CD8-positive, alpha-beta memory T cell (primary cell): ENCODE data around the gene RNU7-1. TPM values are rescaled to one million over a fixed set of nuclear protein-coding genes. Genes with fewer than 3 reads are reported as not detected.

Experiments
- CTCF ChIA-PET: fragments of 350-600 bp; sonication (Branson Sonifier 250); formaldehyde crosslinking; loops from one replicate; lab custom pipeline; 2021; ENCODE audit warnings: antibody characterized with exemption; lab: Charles Lee
- POLR2A ChIA-PET: fragments of 350-600 bp; sonication (Branson Sonifier 250); formaldehyde crosslinking; loops from one replicate; lab custom pipeline; 2021; ENCODE audit warnings: antibody characterized with exemption; lab: Charles Lee
- DNase-seq, 5 donors: peaks; one replicate each; pipeline versions ENCODE4 v3.0.0 to v3.0.0-alpha.2; 2020 to 2022; ENCODE audit warnings: mixed read lengths in 1 of 5
- H3K27ac ChIP-seq: one replicate; pipeline ENCODE4 v1.7.0; 2013; ENCODE audit warnings: low read depth, mild to moderate bottlenecking, low read length, moderate library complexity
- H3K27me3 ChIP-seq: 2 replicates; pipeline ENCODE4 v1.7.0; 2013; ENCODE audit warnings: low read length, mild to moderate bottlenecking; ENCODE audit not compliant: insufficient read depth, poor library complexity, severe bottlenecking
- H3K36me3 ChIP-seq: 2 replicates; pipeline ENCODE4 v1.7.0; 2013; ENCODE audit warnings: mild to moderate bottlenecking, low read length, moderate library complexity; ENCODE audit not compliant: insufficient read depth
- H3K4me1 ChIP-seq: 2 replicates; pipeline ENCODE4 v1.7.0; 2013; ENCODE audit warnings: mild to moderate bottlenecking, low read length, moderate library complexity; ENCODE audit not compliant: insufficient read depth
- H3K4me3 ChIP-seq: 2 replicates; pipeline ENCODE4 v1.7.0; 2013; ENCODE audit warnings: mild to moderate bottlenecking, low read length
- H3K9me3 ChIP-seq: 2 replicates; pipeline ENCODE4 v1.7.0; 2013; ENCODE audit warnings: mild to moderate bottlenecking, low read length
- H3K27ac Mint-ChIP-seq, 8 donors: one replicate each; pipeline ENCODE4 v1.8.0; 2020 to 2021; ENCODE audit warnings: mixed read lengths in 8 of 8, mild to moderate bottlenecking in 6 of 8, inconsistent platforms in 3 of 8, moderate library complexity in 3 of 8
- H3K27me3 Mint-ChIP-seq, 2 donors: one replicate each; pipeline ENCODE4 v1.8.0; 2020 to 2021; ENCODE audit warnings: mixed read lengths in 2 of 2, mild to moderate bottlenecking in 1 of 2, moderate library complexity in 1 of 2
- H3K36me3 Mint-ChIP-seq, 3 donors: one replicate each; pipeline ENCODE4 v1.8.0; 2020 to 2021; ENCODE audit warnings: mixed read lengths in 3 of 3, inconsistent platforms in 1 of 3, mild to moderate bottlenecking in 1 of 3
- H3K4me1 Mint-ChIP-seq, 3 donors: one replicate each; pipeline ENCODE4 v1.8.0; 2020 to 2021; ENCODE audit warnings: mixed read lengths in 3 of 3, inconsistent platforms in 1 of 3, mild to moderate bottlenecking in 1 of 3
- H3K4me3 Mint-ChIP-seq, 7 donors: one replicate each; pipeline ENCODE4 v1.8.0; 2020 to 2021; ENCODE audit warnings: mixed read lengths in 7 of 7, mild to moderate bottlenecking in 6 of 7, moderate library complexity in 4 of 7, inconsistent platforms in 2 of 7
- H3K9me3 Mint-ChIP-seq, 5 donors: one replicate each; pipeline ENCODE4 v1.8.0; 2020 to 2022; ENCODE audit warnings: mixed read lengths in 5 of 5, mild to moderate bottlenecking in 3 of 5, moderate library complexity in 2 of 5, inconsistent platforms in 1 of 5
- polyA plus RNA-seq: library from polyadenylated mRNA; unstranded; fragments of 300-500 nt; fragmentation: Illumina TruSeq; gene quantifications from one replicate; pipeline ENCODE4 v1.2.3, GENCODE V29; 2021
- total RNA-seq, 2 experiments: library from RNA; stranded (reverse); gene quantifications; one replicate each; pipeline ENCODE4 v1.2.3, GENCODE V29; 2021

The RNU7-1 gene
- total and polyA plus RNA-seq, 3 experiments from 2014 or later = not detected

- no peaks in the 10 kb centered on the region for H3K9me3 ChIP-seq
- no peak for DNase-seq
- ChIA-PET POLR2A (no interaction called here), CTCF (no interaction called here)
- peaks cover 0 to 80% (median 13%) of the 10 kb centered on the region in 3 donors for H3K36me3 Mint-ChIP-seq
- H3K9me3 Mint-ChIP-seq = no peaks in the 10 kb centered on the region
- H3K4me1 Mint-ChIP-seq = no peaks in the 10 kb centered on the region
- H3K4me1 ChIP-seq = no peaks in the 10 kb centered on the region
- no peak overlapping the region for H3K4me3 ChIP-seq
- peaks cover 65% of the 10 kb centered on the region for H3K36me3 ChIP-seq
- no peaks in the 10 kb centered on the region for H3K27me3 Mint-ChIP-seq
- no peaks in the 10 kb centered on the region for H3K27me3 ChIP-seq
- H3K4me3 Mint-ChIP-seq = no peak overlapping the region
- no peak overlapping the region for H3K27ac ChIP-seq
- H3K27ac Mint-ChIP-seq = peak overlapping the region in 5 of 8 donors; percentile 11 to 54 (median 43)
Observed at GRCh38 chr12:6980075-6980474, 36.5 kb downstream of the RNU7-1 start.

GRCh38 chr12:6980740-6981139 lies 37.1 kb downstream of the RNU7-1 start:
- Histone ChIP-seq H3K4me1 (no peaks in the 10 kb centered on the region), H3K9me3 (no peaks in the 10 kb centered on the region), H3K27me3 (no peaks in the 10 kb centered on the region), H3K27ac (no peak overlapping the region), H3K4me3 (no peak overlapping the region), H3K36me3 (peaks cover 59% of the 10 kb centered on the region)
- ChIA-PET CTCF (no interaction called here), POLR2A (interaction anchor here (0.5 kb wide), 1 partner anchor 32 kb away, joined by 3 read pairs; no protein-coding TSS in a partner anchor)
- peaks cover 0 to 73% (median 11%) of the 10 kb centered on the region in 3 donors for H3K36me3 Mint-ChIP-seq
- no peak for DNase-seq
- H3K27ac Mint-ChIP-seq = peak overlapping the region in 1 of 8 donors; percentile 36
- H3K27me3 Mint-ChIP-seq = no peaks in the 10 kb centered on the region
- H3K4me1 Mint-ChIP-seq = no peaks in the 10 kb centered on the region
- H3K4me3 Mint-ChIP-seq = no peak overlapping the region
- no peaks in the 10 kb centered on the region for H3K9me3 Mint-ChIP-seq

GRCh38 chr12:6981152-6982052 lies 37.8 kb downstream of the RNU7-1 start:
- Mint-ChIP-seq H3K27ac (peak overlapping the region in 3 of 8 donors; percentile 18 to 61 (median 35)), H3K27me3 (no peaks in the 10 kb centered on the region), H3K4me1 (no peaks in the 10 kb centered on the region), H3K4me3 (no peak overlapping the region), H3K9me3 (no peaks in the 10 kb centered on the region), H3K36me3 (peaks cover 0 to 70% (median 11%) of the 10 kb centered on the region in 3 donors)
- H3K27ac ChIP-seq = no peak overlapping the region
- H3K36me3 ChIP-seq = peaks cover 54% of the 10 kb centered on the region
- H3K9me3 ChIP-seq = no peaks in the 10 kb centered on the region
- CTCF ChIA-PET = no interaction called here
- POLR2A ChIA-PET = interaction anchor here (0.5 to 0.6 kb wide), 2 partner anchors 19 to 31 kb away, joined by 3 to 6 read pairs; no protein-coding TSS in a partner anchor
- no peaks in the 10 kb centered on the region for H3K27me3 ChIP-seq
- DNase-seq = no peak
- no peak overlapping the region for H3K4me3 ChIP-seq
- H3K4me1 ChIP-seq = no peaks in the 10 kb centered on the region

- no peak overlapping the region for H3K4me3 Mint-ChIP-seq
- no peak overlapping the region for H3K27ac Mint-ChIP-seq
- Histone ChIP-seq H3K27me3 (no peaks in the 10 kb centered on the region), H3K9me3 (no peaks in the 10 kb centered on the region), H3K36me3 (peaks cover 43% of the 10 kb centered on the region), H3K4me3 (no peak overlapping the region), H3K27ac (no peak overlapping the region), H3K4me1 (no peaks in the 10 kb centered on the region)
- H3K36me3 Mint-ChIP-seq = peaks cover 0 to 63% (median 7%) of the 10 kb centered on the region in 3 donors
- ChIA-PET CTCF (interaction anchor here (1.4 kb wide), 1 partner anchor 45 kb away, joined by 5 read pairs; no protein-coding TSS in a partner anchor), POLR2A (no interaction called here)
- no peak for DNase-seq
- no peaks in the 10 kb centered on the region for H3K27me3 Mint-ChIP-seq
- H3K4me1 Mint-ChIP-seq = no peaks in the 10 kb centered on the region
- no peaks in the 10 kb centered on the region for H3K9me3 Mint-ChIP-seq
Observed at GRCh38 chr12:6982532-6982931, 38.9 kb downstream of the RNU7-1 start.

GRCh38 chr12:6987956-6988553 lies 44.4 kb downstream of the RNU7-1 start:
- H3K9me3 ChIP-seq = no peaks in the 10 kb centered on the region
- no peak overlapping the region for H3K4me3 ChIP-seq
- POLR2A ChIA-PET = no interaction called here
- Mint-ChIP-seq H3K9me3 (no peaks in the 10 kb centered on the region), H3K4me1 (no peaks in the 10 kb centered on the region), H3K36me3 (peaks cover 0 to 43% (median 5%) of the 10 kb centered on the region in 3 donors), H3K4me3 (no peak overlapping the region), H3K27ac (no peak overlapping the region), H3K27me3 (no peaks in the 10 kb centered on the region)
- no peaks in the 10 kb centered on the region for H3K27me3 ChIP-seq
- no peak for DNase-seq
- CTCF ChIA-PET = no interaction called here
- H3K4me1 ChIP-seq = no peaks in the 10 kb centered on the region
- H3K36me3 ChIP-seq = peaks cover 14% of the 10 kb centered on the region
- H3K27ac ChIP-seq = no peak overlapping the region

Other genes with a start within 250 kb of the RNU7-1 start
- gene PIANP, start 243.0 kb upstream of the RNU7-1 start, total RNA-seq = under 1 TPM; 0.49 to 0.79 TPM
- 0.77 TPM for gene PIANP, start 243.0 kb upstream of the RNU7-1 start, polyA plus RNA-seq
- gene COPS7A, start 219.8 kb upstream of the RNU7-1 start, total RNA-seq = 10 to 100 TPM; 48.8 to 49.7 TPM
- gene COPS7A, start 219.8 kb upstream of the RNU7-1 start, polyA plus RNA-seq = 46.2 TPM
- 100 to 1,000 TPM; 141 to 146 TPM for gene MLF2, start 190.7 kb upstream of the RNU7-1 start, total RNA-seq
- 141 TPM for gene MLF2, start 190.7 kb upstream of the RNU7-1 start, polyA plus RNA-seq
- 10 to 100 TPM; 75.3 to 87.2 TPM for gene PTMS, start 177.5 kb upstream of the RNU7-1 start, total RNA-seq
- 10.9 TPM for gene PTMS, start 177.5 kb upstream of the RNU7-1 start, polyA plus RNA-seq
- gene LAG3, start 171.3 kb upstream of the RNU7-1 start, total RNA-seq = 100 to 1,000 TPM; 236 to 245 TPM
- 37.3 TPM for gene LAG3, start 171.3 kb upstream of the RNU7-1 start, polyA plus RNA-seq
- 1 to 10 TPM; 1.2 to 1.8 TPM for gene CD4, start 154.3 kb upstream of the RNU7-1 start, total RNA-seq
- gene CD4, start 154.3 kb upstream of the RNU7-1 start, polyA plus RNA-seq = 0.30 TPM
- under 1 TPM in 1 of 2 experiments, not detected in 1; 0.11 TPM for gene GPR162, start 122.0 kb upstream of the RNU7-1 start, total RNA-seq
- not detected for gene GPR162, start 122.0 kb upstream of the RNU7-1 start, polyA plus RNA-seq
- 1 to 10 TPM; 2.4 to 2.5 TPM for gene P3H3, start 115.4 kb upstream of the RNU7-1 start, total RNA-seq
- gene P3H3, start 115.4 kb upstream of the RNU7-1 start, polyA plus RNA-seq = 2.9 TPM
- gene GNB3, start 102.9 kb upstream of the RNU7-1 start, total RNA-seq = under 1 TPM; 0.48 to 0.78 TPM
- not detected for gene GNB3, start 102.9 kb upstream of the RNU7-1 start, polyA plus RNA-seq
- gene CDCA3, start 92.5 kb upstream of the RNU7-1 start, total RNA-seq = 10 to 100 TPM; 35.9 to 37.6 TPM
- 0.68 TPM for gene CDCA3, start 92.5 kb upstream of the RNU7-1 start, polyA plus RNA-seq
- 100 to 1,000 TPM; 154 TPM for gene USP5, start 91.7 kb upstream of the RNU7-1 start, total RNA-seq
- 49.7 TPM for gene USP5, start 91.7 kb upstream of the RNU7-1 start, polyA plus RNA-seq
- gene TPI1, start 76.3 kb upstream of the RNU7-1 start, total RNA-seq = 1,000 to 10,000 TPM; 1,331 to 1,374 TPM
- 613 TPM for gene TPI1, start 76.3 kb upstream of the RNU7-1 start, polyA plus RNA-seq
- 1 to 10 TPM; 7.7 to 8.1 TPM for gene SPSB2, start 70.5 kb upstream of the RNU7-1 start, total RNA-seq
- gene SPSB2, start 70.5 kb upstream of the RNU7-1 start, polyA plus RNA-seq = 11.4 TPM
- gene LRRC23, start 39.0 kb upstream of the RNU7-1 start, total RNA-seq = 1 to 10 TPM; 4.9 to 5.0 TPM
- 5.0 TPM for gene LRRC23, start 39.0 kb upstream of the RNU7-1 start, polyA plus RNA-seq
- 100 to 1,000 TPM; 125 to 131 TPM for gene ENO2, start 29.2 kb upstream of the RNU7-1 start, total RNA-seq
- 36.4 TPM for gene ENO2, start 29.2 kb upstream of the RNU7-1 start, polyA plus RNA-seq
- 10 to 100 TPM; 54.8 to 60.4 TPM for gene ATN1, start 15.9 kb upstream of the RNU7-1 start, total RNA-seq
- gene ATN1, start 15.9 kb upstream of the RNU7-1 start, polyA plus RNA-seq = 0.62 TPM
- 100 to 1,000 TPM; 297 to 304 TPM for gene C12orf57, start 206 bp downstream of the RNU7-1 start, total RNA-seq
- gene C12orf57, start 206 bp downstream of the RNU7-1 start, polyA plus RNA-seq = 259 TPM
- gene PTPN6, start 7.5 kb downstream of the RNU7-1 start, total RNA-seq = 100 to 1,000 TPM; 456 to 460 TPM
- 379 TPM for gene PTPN6, start 7.5 kb downstream of the RNU7-1 start, polyA plus RNA-seq
- 100 to 1,000 TPM; 499 to 503 TPM for gene PHB2, start 26.8 kb downstream of the RNU7-1 start, total RNA-seq
- gene PHB2, start 26.8 kb downstream of the RNU7-1 start, polyA plus RNA-seq = 116 TPM
- gene EMG1, start 27.1 kb downstream of the RNU7-1 start, total RNA-seq = 100 to 1,000 TPM; 158 to 161 TPM
- 64.4 TPM for gene EMG1, start 27.1 kb downstream of the RNU7-1 start, polyA plus RNA-seq
- 10 to 100 TPM; 20.4 to 22.1 TPM for gene LPCAT3, start 74.7 kb downstream of the RNU7-1 start, total RNA-seq
- 25.5 TPM for gene LPCAT3, start 74.7 kb downstream of the RNU7-1 start, polyA plus RNA-seq
- gene C1S, start 116.9 kb downstream of the RNU7-1 start, total RNA-seq = under 1 TPM; 0.64 to 0.83 TPM
- not detected for gene C1S, start 116.9 kb downstream of the RNU7-1 start, polyA plus RNA-seq
- gene C1R, start 148.6 kb downstream of the RNU7-1 start, total RNA-seq = 1 to 10 TPM; 1.2 to 1.7 TPM
- gene C1R, start 148.6 kb downstream of the RNU7-1 start, polyA plus RNA-seq = 1.9 TPM
- gene C1RL, start 165.4 kb downstream of the RNU7-1 start, total RNA-seq = 10 to 100 TPM; 12.7 to 14.2 TPM
- 7.2 TPM for gene C1RL, start 165.4 kb downstream of the RNU7-1 start, polyA plus RNA-seq
- under 1 TPM in 1 of 2 experiments, not detected in 1; 0.31 TPM for gene RBP5, start 185.1 kb downstream of the RNU7-1 start, total RNA-seq
- not detected for gene RBP5, start 185.1 kb downstream of the RNU7-1 start, polyA plus RNA-seq
- 10 to 100 TPM; 16.5 to 17.7 TPM for gene CLSTN3, start 186.6 kb downstream of the RNU7-1 start, total RNA-seq
- gene CLSTN3, start 186.6 kb downstream of the RNU7-1 start, polyA plus RNA-seq = 7.7 TPM
- gene PEX5, start 245.9 kb downstream of the RNU7-1 start, total RNA-seq = 10 to 100 TPM; 30.7 to 31.3 TPM
- gene PEX5, start 245.9 kb downstream of the RNU7-1 start, polyA plus RNA-seq = 17.4 TPM